H1 (cell line): Measurements from ENCODE around the gene FKTN. TPM values are rescaled to one million over a fixed set of nuclear protein-coding genes. Genes with fewer than 3 reads are reported as not detected.
A peak's percentile ranks its signal among the peaks of the same experiment; 100 is the strongest.

ENCODE experiments used
- CTCF ChIA-PET: fragments of 300-600 bp; sonication (Branson Sonifier 250); formaldehyde crosslinking; loops from one replicate; lab custom pipeline; 2021; ENCODE audit not compliant: partially characterized antibody; lab: Charles Lee
- POLR2A ChIA-PET: fragments of 300-600 bp; sonication (Branson Sonifier 250); formaldehyde crosslinking; loops from one replicate; lab custom pipeline; 2021; ENCODE audit warnings: inconsistent platforms; ENCODE audit not compliant: partially characterized antibody; lab: Charles Lee
- DNase-seq, 2 experiments: peaks; one replicate each; pipeline versions ENCODE4 v3.0.0 to v3.0.0-alpha.2; 2010 to 2022; ENCODE audit warnings: low spot score in 2 of 2, low read depth in 1 of 2, mixed read lengths in 1 of 2
- FAIRE-seq: peaks from 2 replicates; lab custom pipeline; 2011; peaks lifted over from hg19 to GRCh38; lab: Jason Lieb, UNC
- H2AFZ ChIP-seq: 2 replicates; pipeline ENCODE4 v1.8.1; 2012; ENCODE audit warnings: low read length, inconsistent platforms
- H2AK5ac ChIP-seq: 2 replicates; pipeline ENCODE4 v1.6.1; 2013; ENCODE audit warnings: low read depth, low read length
- H2BK120ac ChIP-seq: replicated peaks from 2 replicates; pipeline ENCODE3; 2013; ENCODE audit warnings: low read depth, low read length, inconsistent platforms
- H2BK12ac ChIP-seq: 2 replicates; pipeline ENCODE4 v1.6.1; 2013; ENCODE audit warnings: low read depth, low read length
- H2BK15ac ChIP-seq: 2 replicates; pipeline ENCODE4 v1.6.1; 2013; ENCODE audit warnings: low read length
- H2BK20ac ChIP-seq: 2 replicates; pipeline ENCODE4 v1.6.1; 2013; ENCODE audit warnings: low read length
- H2BK5ac ChIP-seq: 2 replicates; pipeline ENCODE4 v1.6.1; 2013; ENCODE audit warnings: low read depth, low read length
- H3K14ac ChIP-seq: 2 replicates; pipeline ENCODE4 v1.6.1; 2013; ENCODE audit warnings: inconsistent platforms; ENCODE audit not compliant: insufficient read length
- H3K18ac ChIP-seq: 2 replicates; pipeline ENCODE4 v1.6.1; 2013; ENCODE audit warnings: low read length; ENCODE audit errors: extremely low read depth
- H3K23ac ChIP-seq: 2 replicates; pipeline ENCODE4 v1.6.1; 2013; ENCODE audit warnings: inconsistent platforms; ENCODE audit not compliant: insufficient read length
- H3K23me2 ChIP-seq: 2 replicates; pipeline ENCODE4 v1.6.1; 2013; ENCODE audit warnings: low read depth, low read length
- H3K27ac ChIP-seq: 2 replicates; pipeline ENCODE4 v1.6.1; 2011; ENCODE audit warnings: low read depth, low read length, inconsistent platforms
- H3K27me3 ChIP-seq, 4 experiments: replicated peaks in 1 of 4; 1 replicate in 1 of 4; 2 replicates in 3 of 4; pipeline versions ENCODE4 v1.6.1 to v1.8.1; 2011 to 2013; ENCODE audit warnings: low read length in 3 of 4, mild to moderate bottlenecking in 3 of 4, inconsistent platforms in 2 of 4, mixed read lengths in 2 of 4, moderate library complexity in 1 of 4; ENCODE audit not compliant: control insufficient read depth in 3 of 4, insufficient read depth in 3 of 4; ENCODE audit errors: extremely low read depth in 1 of 4
- H3K36me3 ChIP-seq, 4 experiments: 2 replicates each; pipeline versions ENCODE4 v1.6.1 to v1.8.1; 2011 to 2013; ENCODE audit warnings: mild to moderate bottlenecking in 4 of 4, low read length in 3 of 4, moderate library complexity in 2 of 4, control low read depth in 1 of 4, inconsistent platforms in 1 of 4; ENCODE audit not compliant: insufficient read depth in 4 of 4, control insufficient read depth in 2 of 4
- H3K4ac ChIP-seq: replicated peaks from 2 replicates; pipeline ENCODE3; 2013; ENCODE audit warnings: low read length, low read depth, mixed read lengths, inconsistent platforms; ENCODE audit not compliant: insufficient read length
- H3K4me1 ChIP-seq, 4 experiments: replicated peaks in 1 of 4; 1 replicate in 1 of 4; 2 replicates in 3 of 4; pipeline versions ENCODE4 v1.6.1 to v1.8.1; 2011 to 2013; ENCODE audit warnings: low read length in 3 of 4, inconsistent platforms in 2 of 4, mixed read lengths in 1 of 4; ENCODE audit not compliant: insufficient read depth in 4 of 4, control insufficient read depth in 3 of 4
- H3K4me2 ChIP-seq, 2 experiments: 2 replicates each; pipeline versions ENCODE4 v1.6.1 to v1.8.1; 2011 to 2013; ENCODE audit warnings: low read depth in 2 of 2, low read length in 2 of 2, control low read depth in 1 of 2, inconsistent platforms in 1 of 2, mild to moderate bottlenecking in 1 of 2; ENCODE audit not compliant: insufficient read depth in 1 of 2
- H3K4me3 ChIP-seq, 4 experiments: fragments of 200-600, 300-600 bp in 1 of 4; sonication (generic), shearing (Covaris generic), sonication (Bioruptor Twin) in 1 of 4; 2 replicates each; pipeline versions ENCODE4 v1.5.1 to v1.8.1; 2011 to 2016; ENCODE audit warnings: low read length in 4 of 4, low read depth in 3 of 4, control low read depth in 2 of 4, inconsistent platforms in 2 of 4, mild to moderate bottlenecking in 2 of 4, mixed read lengths in 1 of 4, moderate library complexity in 1 of 4; ENCODE audit not compliant: insufficient read depth in 2 of 4; ENCODE audit errors: extremely low read depth in 1 of 4
- H3K56ac ChIP-seq: replicated peaks from 2 replicates; pipeline ENCODE3; 2013; ENCODE audit warnings: low read depth, mild to moderate bottlenecking, mixed read lengths, low read length, inconsistent platforms; ENCODE audit not compliant: insufficient read length
- H3K79me1 ChIP-seq: 2 replicates; pipeline ENCODE4 v1.6.1; 2013; ENCODE audit warnings: low read depth, low read length, control low read depth
- H3K79me2 ChIP-seq, 2 experiments: 2 replicates each; pipeline versions ENCODE4 v1.6.1 to v1.8.1; 2012 to 2013; ENCODE audit warnings: low read length in 2 of 2, mild to moderate bottlenecking in 2 of 2, inconsistent platforms in 1 of 2; ENCODE audit not compliant: insufficient read depth in 2 of 2, control insufficient read depth in 1 of 2
- H3K9ac ChIP-seq, 4 experiments: replicated peaks in 1 of 4; 1 replicate in 1 of 4; 2 replicates in 3 of 4; pipeline versions ENCODE4 v1.6.1 to v1.8.1; 2011 to 2013; ENCODE audit warnings: low read depth in 3 of 4, low read length in 3 of 4, control low read depth in 2 of 4, mild to moderate bottlenecking in 2 of 4, moderate library complexity in 2 of 4, inconsistent platforms in 1 of 4; ENCODE audit errors: extremely low read depth in 1 of 4
- H3K9me3 ChIP-seq, 2 experiments: 2 replicates each; pipeline versions ENCODE4 v1.6.1 to v1.8.1; 2012 to 2013; ENCODE audit warnings: mild to moderate bottlenecking in 2 of 2, moderate library complexity in 2 of 2, control low read depth in 1 of 2, inconsistent platforms in 1 of 2, low read depth in 1 of 2, low read length in 1 of 2, mixed read lengths in 1 of 2; ENCODE audit not compliant: insufficient read depth in 2 of 2
- H4K20me1 ChIP-seq, 2 experiments: replicated peaks in 1 of 2; 2 replicates each; pipeline versions ENCODE3 to v1.8.1; 2011 to 2013; ENCODE audit warnings: inconsistent platforms in 2 of 2, low read length in 2 of 2, mild to moderate bottlenecking in 1 of 2; ENCODE audit not compliant: insufficient read depth in 2 of 2, control insufficient read depth in 1 of 2
- H4K5ac ChIP-seq: 2 replicates; pipeline ENCODE4 v1.6.1; 2013; ENCODE audit warnings: low read length, low read depth, mixed read lengths, inconsistent platforms; ENCODE audit not compliant: insufficient read length
- H4K8ac ChIP-seq: 2 replicates; pipeline ENCODE4 v1.8.0; 2013; ENCODE audit warnings: mild to moderate bottlenecking, moderate library complexity, low read length, inconsistent platforms; ENCODE audit not compliant: insufficient read depth; ENCODE audit errors: extremely low read depth
- H4K91ac ChIP-seq: replicated peaks from 2 replicates; pipeline ENCODE3; 2013; ENCODE audit warnings: low read length, mixed read lengths, inconsistent platforms; ENCODE audit not compliant: insufficient read length
- ATF2 ChIP-seq: IDR thresholded peaks from 2 replicates; pipeline ENCODE4 v1.6.1; 2012; ENCODE audit warnings: low read length, inconsistent platforms
- CHD1 ChIP-seq: IDR thresholded peaks from 2 replicates; pipeline ENCODE4 v1.6.1; 2012; ENCODE audit warnings: low read depth, low read length, improper control_type of control experiment
- CHD2 ChIP-seq: IDR thresholded peaks from 2 replicates; pipeline ENCODE4 v1.6.1; 2012; ENCODE audit warnings: low read length, improper control_type of control experiment
- EP300 ChIP-seq, 2 experiments: IDR thresholded peaks; 1 replicate in 1 of 2; 2 replicates in 1 of 2; pipeline ENCODE4 v1.6.1; 2011 to 2012; ENCODE audit warnings: low read depth in 2 of 2, low read length in 2 of 2, mild to moderate bottlenecking in 2 of 2, borderline replicate concordance in 1 of 2, inconsistent platforms in 1 of 2, moderate library complexity in 1 of 2
- KDM5A ChIP-seq: fragments of 200-600 bp; IDR thresholded peaks from 2 replicates; pipeline ENCODE4 v1.7.1; 2012; ENCODE audit warnings: mild to moderate bottlenecking, low read length, inconsistent platforms, mixed read lengths
- NRF1 ChIP-seq: IDR thresholded peaks from 2 replicates; pipeline ENCODE4 v1.6.1; 2011; ENCODE audit warnings: mild to moderate bottlenecking, low read depth, low read length, improper control_type of control experiment
- RNF2 ChIP-seq: fragments of 200-900, 300-1000 bp; sonication (generic); IDR thresholded peaks from 2 replicates; pipeline ENCODE4 v1.7.1; 2016; ENCODE audit warnings: borderline replicate concordance, low read depth, mild to moderate bottlenecking, antibody characterized with exemption, low read length; ENCODE audit not compliant: poor library complexity, severe bottlenecking; ENCODE audit errors: missing control alignments
- TAF7 ChIP-seq: optimal IDR thresholded peaks from 2 replicates; pipeline ENCODE3; 2011; ENCODE audit warnings: low read depth, mild to moderate bottlenecking, inconsistent platforms, low read length, moderate library complexity, borderline replicate concordance
- TCF12 ChIP-seq: IDR thresholded peaks from 2 replicates; pipeline ENCODE4 v1.6.1; 2011; ENCODE audit warnings: low read depth, mild to moderate bottlenecking, low read length
- ZNF274 ChIP-seq: IDR thresholded peaks from 2 replicates; pipeline ENCODE4 v1.7.0; 2012; ENCODE audit warnings: low read length, borderline replicate concordance; ENCODE audit errors: extremely low read depth
- WGBS, 2 experiments: shearing (Covaris generic) in 1 of 2; methylation state at CpG; one replicate each; pipeline versions ENCODE4 v1.1.6 to v1.1.7; 2013 to 2015; ENCODE audit warnings: low lambda C conversion rate in 2 of 2, mixed read lengths in 2 of 2, inconsistent platforms in 1 of 2, low coverage in 1 of 2, missing lambda C conversion rate in 1 of 2; ENCODE audit not compliant: insufficient replicate concordance in 2 of 2, insufficient coverage in 1 of 2, insufficient read length in 1 of 2; ENCODE audit errors: extremely low coverage in 1 of 2, missing lambda C conversion rate in 1 of 2; 5-methylcytosine and 5-hydroxymethylcytosine counted together
- polyA plus RNA-seq, 7 experiments: library from polyadenylated mRNA; depleted of rRNA in 3 of 7; stranded (reverse) in 5 of 7; unstranded in 2 of 7; fragments of >200 nt in 5 of 7; fragments of 200-250 nt in 2 of 7; gene quantifications; 1 replicate in 5 of 7; 2 replicates in 1 of 7; 4 replicates in 1 of 7; pipeline versions ENCODE4 v1.2.1 to v1.2.3, GENCODE V29; 2011 to 2013; ENCODE audit warnings: missing spikeins in 2 of 7, mixed read lengths in 2 of 7
- total RNA-seq: library from RNA; stranded (reverse); fragmentation: NEBNext Ultra II Directional; extraction: Animal tissue kit (Norgen Biotek cat#: 25700); gene quantifications from 2 replicates; pipeline ENCODE4 v1.2.1, GENCODE V29; 2021
- TF ChIP-seq, protein P1 (sequence below): IDR thresholded peaks from 2 replicates; pipeline ENCODE4 v1.6.1; 2011; ENCODE audit warnings: low read length, improper control_type of control experiment

The FKTN gene
- total and polyA plus RNA-seq, 2 of the 8 experiments (the other 6 are each of a cell fraction or from before 2014, with no cell fraction given) = 2.7 to 13.4 TPM

DNA sequence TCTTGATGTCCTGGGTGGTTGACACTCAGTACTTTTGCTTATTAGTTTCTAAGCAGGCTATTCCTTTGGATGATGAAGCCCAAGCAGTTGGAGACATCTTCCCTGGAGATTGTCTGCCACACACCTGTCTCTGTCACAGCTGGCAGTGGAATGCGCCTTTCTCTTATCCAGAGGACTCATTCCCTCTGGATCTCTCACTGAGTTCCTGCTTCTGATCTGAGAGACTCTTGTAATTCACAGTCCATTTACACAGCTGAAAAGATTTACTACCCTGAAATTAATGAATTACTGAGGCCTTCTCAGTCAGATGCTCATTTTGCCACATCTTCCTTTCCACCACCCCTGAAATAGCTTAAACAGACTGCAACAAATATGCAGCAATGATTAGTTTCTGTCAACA is 120.2 kb downstream of the FKTN start:
- H2AFZ ChIP-seq = no peak overlapping the region
- H3K23me2 ChIP-seq = no peaks in the 10 kb centered on the region
- no peak overlapping the region for H2BK15ac ChIP-seq
- no peak overlapping the region for H2BK20ac ChIP-seq
- no peak overlapping the region for H2BK12ac ChIP-seq
- no peak overlapping the region for H4K8ac ChIP-seq
- no peak overlapping the region for H4K5ac ChIP-seq
- CTCF ChIA-PET = interaction anchor here (1.1 to 2.1 kb wide), 2 partner anchors 11 to 31 kb away, joined by 4 to 7 read pairs; no protein-coding TSS in a partner anchor
- H3K79me2 ChIP-seq = no peaks in the 10 kb centered on the region
- H3K23ac ChIP-seq = no peak overlapping the region
- peaks cover 0 to 10% (median 7%) of the 10 kb centered on the region in 4 experiments; a peak in 4 of 7 replicates for H3K4me1 ChIP-seq
- H3K27ac ChIP-seq = no peak overlapping the region
- H3K56ac ChIP-seq = no peak overlapping the region
- no peak overlapping the region for H2AK5ac ChIP-seq
- WGBS, 2 experiments = 88% methylated on average over 1 of the region's 1 CpG; no CpG with 5 or more reads in 1 of the 2 experiments
- H3K4me2 ChIP-seq = no peak overlapping the region
- H3K14ac ChIP-seq = no peak overlapping the region
- H4K91ac ChIP-seq = no peak overlapping the region
- no peak overlapping the region for H3K9ac ChIP-seq
- DNase-seq (no peak), FAIRE-seq (peak; percentile 39)
- no peaks in the 10 kb centered on the region for H3K79me1 ChIP-seq
- H3K27me3 ChIP-seq = no peaks in the 10 kb centered on the region
- H3K36me3 ChIP-seq = no peaks in the 10 kb centered on the region
- no peak overlapping the region for H3K18ac ChIP-seq
- H4K20me1 ChIP-seq = no peaks in the 10 kb centered on the region
- H2BK5ac ChIP-seq = no peak overlapping the region
- H2BK120ac ChIP-seq = no peak overlapping the region
- POLR2A ChIA-PET = no interaction called here
- H3K4ac ChIP-seq = no peak overlapping the region
- no peak overlapping the region for H3K4me3 ChIP-seq
- no peaks in the 10 kb centered on the region for H3K9me3 ChIP-seq
- TF ChIP-seq NRF1 (no peak), ZNF274 (no peak), CHD2 (no peak), EP300 (IDR thresholded peaks at IDR 0.05; ENCODE audit: borderline replicate concordance in 1 of 2, low read depth in 2 of 2, low read length in 2 of 2) (no peak), CHD1 (no peak), TCF12 (no peak), TAF7 (no peak), RNF2 (no peak), ATF2 (no peak), KDM5A (no peak)
- TF ChIP-seq, protein P1, sequence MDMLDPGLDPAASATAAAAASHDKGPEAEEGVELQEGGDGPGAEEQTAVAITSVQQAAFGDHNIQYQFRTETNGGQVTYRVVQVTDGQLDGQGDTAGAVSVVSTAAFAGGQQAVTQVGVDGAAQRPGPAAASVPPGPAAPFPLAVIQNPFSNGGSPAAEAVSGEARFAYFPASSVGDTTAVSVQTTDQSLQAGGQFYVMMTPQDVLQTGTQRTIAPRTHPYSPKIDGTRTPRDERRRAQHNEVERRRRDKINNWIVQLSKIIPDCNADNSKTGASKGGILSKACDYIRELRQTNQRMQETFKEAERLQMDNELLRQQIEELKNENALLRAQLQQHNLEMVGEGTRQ = no peak
